H1 (cell line): ENCODE results near the gene PPA1. TPM values are rescaled to one million over a fixed set of nuclear protein-coding genes. Genes with fewer than 3 reads are reported as not detected.

Source experiments
- CTCF ChIA-PET: fragments of 300-600 bp; sonication (Branson Sonifier 250); formaldehyde crosslinking; loops from one replicate; lab custom pipeline; 2021; ENCODE audit not compliant: partially characterized antibody; lab: Charles Lee
- POLR2A ChIA-PET: fragments of 300-600 bp; sonication (Branson Sonifier 250); formaldehyde crosslinking; loops from one replicate; lab custom pipeline; 2021; ENCODE audit warnings: inconsistent platforms; ENCODE audit not compliant: partially characterized antibody; lab: Charles Lee
- DNase-seq, 2 experiments: peaks; one replicate each; pipeline versions ENCODE4 v3.0.0 to v3.0.0-alpha.2; 2010 to 2022; ENCODE audit warnings: low spot score in 2 of 2, low read depth in 1 of 2, mixed read lengths in 1 of 2
- FAIRE-seq: peaks from 2 replicates; lab custom pipeline; 2011; peaks lifted over from hg19 to GRCh38; lab: Jason Lieb, UNC
- H2AFZ ChIP-seq: 2 replicates; pipeline ENCODE4 v1.8.1; 2012; ENCODE audit warnings: low read length, inconsistent platforms
- H2AK5ac ChIP-seq: 2 replicates; pipeline ENCODE4 v1.6.1; 2013; ENCODE audit warnings: low read depth, low read length
- H2BK120ac ChIP-seq: replicated peaks from 2 replicates; pipeline ENCODE3; 2013; ENCODE audit warnings: low read depth, low read length, inconsistent platforms
- H2BK12ac ChIP-seq: 2 replicates; pipeline ENCODE4 v1.6.1; 2013; ENCODE audit warnings: low read depth, low read length
- H2BK15ac ChIP-seq: 2 replicates; pipeline ENCODE4 v1.6.1; 2013; ENCODE audit warnings: low read length
- H2BK20ac ChIP-seq: 2 replicates; pipeline ENCODE4 v1.6.1; 2013; ENCODE audit warnings: low read length
- H2BK5ac ChIP-seq: 2 replicates; pipeline ENCODE4 v1.6.1; 2013; ENCODE audit warnings: low read depth, low read length
- H3K14ac ChIP-seq: 2 replicates; pipeline ENCODE4 v1.6.1; 2013; ENCODE audit warnings: inconsistent platforms; ENCODE audit not compliant: insufficient read length
- H3K18ac ChIP-seq: 2 replicates; pipeline ENCODE4 v1.6.1; 2013; ENCODE audit warnings: low read length; ENCODE audit errors: extremely low read depth
- H3K23ac ChIP-seq: 2 replicates; pipeline ENCODE4 v1.6.1; 2013; ENCODE audit warnings: inconsistent platforms; ENCODE audit not compliant: insufficient read length
- H3K23me2 ChIP-seq: 2 replicates; pipeline ENCODE4 v1.6.1; 2013; ENCODE audit warnings: low read depth, low read length
- H3K27ac ChIP-seq: 2 replicates; pipeline ENCODE4 v1.6.1; 2011; ENCODE audit warnings: low read depth, low read length, inconsistent platforms
- H3K27me3 ChIP-seq, 4 experiments: replicated peaks in 1 of 4; 1 replicate in 1 of 4; 2 replicates in 3 of 4; pipeline versions ENCODE4 v1.6.1 to v1.8.1; 2011 to 2013; ENCODE audit warnings: low read length in 3 of 4, mild to moderate bottlenecking in 3 of 4, inconsistent platforms in 2 of 4, mixed read lengths in 2 of 4, moderate library complexity in 1 of 4; ENCODE audit not compliant: control insufficient read depth in 3 of 4, insufficient read depth in 3 of 4; ENCODE audit errors: extremely low read depth in 1 of 4
- H3K36me3 ChIP-seq, 4 experiments: 2 replicates each; pipeline versions ENCODE4 v1.6.1 to v1.8.1; 2011 to 2013; ENCODE audit warnings: mild to moderate bottlenecking in 4 of 4, low read length in 3 of 4, moderate library complexity in 2 of 4, control low read depth in 1 of 4, inconsistent platforms in 1 of 4; ENCODE audit not compliant: insufficient read depth in 4 of 4, control insufficient read depth in 2 of 4
- H3K4ac ChIP-seq: replicated peaks from 2 replicates; pipeline ENCODE3; 2013; ENCODE audit warnings: low read length, low read depth, mixed read lengths, inconsistent platforms; ENCODE audit not compliant: insufficient read length
- H3K4me1 ChIP-seq, 4 experiments: replicated peaks in 1 of 4; 1 replicate in 1 of 4; 2 replicates in 3 of 4; pipeline versions ENCODE4 v1.6.1 to v1.8.1; 2011 to 2013; ENCODE audit warnings: low read length in 3 of 4, inconsistent platforms in 2 of 4, mixed read lengths in 1 of 4; ENCODE audit not compliant: insufficient read depth in 4 of 4, control insufficient read depth in 3 of 4
- H3K4me2 ChIP-seq, 2 experiments: 2 replicates each; pipeline versions ENCODE4 v1.6.1 to v1.8.1; 2011 to 2013; ENCODE audit warnings: low read depth in 2 of 2, low read length in 2 of 2, control low read depth in 1 of 2, inconsistent platforms in 1 of 2, mild to moderate bottlenecking in 1 of 2; ENCODE audit not compliant: insufficient read depth in 1 of 2
- H3K4me3 ChIP-seq, 4 experiments: fragments of 200-600, 300-600 bp in 1 of 4; sonication (generic), shearing (Covaris generic), sonication (Bioruptor Twin) in 1 of 4; 2 replicates each; pipeline versions ENCODE4 v1.5.1 to v1.8.1; 2011 to 2016; ENCODE audit warnings: low read length in 4 of 4, low read depth in 3 of 4, control low read depth in 2 of 4, inconsistent platforms in 2 of 4, mild to moderate bottlenecking in 2 of 4, mixed read lengths in 1 of 4, moderate library complexity in 1 of 4; ENCODE audit not compliant: insufficient read depth in 2 of 4; ENCODE audit errors: extremely low read depth in 1 of 4
- H3K56ac ChIP-seq: replicated peaks from 2 replicates; pipeline ENCODE3; 2013; ENCODE audit warnings: low read depth, mild to moderate bottlenecking, mixed read lengths, low read length, inconsistent platforms; ENCODE audit not compliant: insufficient read length
- H3K79me1 ChIP-seq: 2 replicates; pipeline ENCODE4 v1.6.1; 2013; ENCODE audit warnings: low read depth, low read length, control low read depth
- H3K79me2 ChIP-seq, 2 experiments: 2 replicates each; pipeline versions ENCODE4 v1.6.1 to v1.8.1; 2012 to 2013; ENCODE audit warnings: low read length in 2 of 2, mild to moderate bottlenecking in 2 of 2, inconsistent platforms in 1 of 2; ENCODE audit not compliant: insufficient read depth in 2 of 2, control insufficient read depth in 1 of 2
- H3K9ac ChIP-seq, 4 experiments: replicated peaks in 1 of 4; 1 replicate in 1 of 4; 2 replicates in 3 of 4; pipeline versions ENCODE4 v1.6.1 to v1.8.1; 2011 to 2013; ENCODE audit warnings: low read depth in 3 of 4, low read length in 3 of 4, control low read depth in 2 of 4, mild to moderate bottlenecking in 2 of 4, moderate library complexity in 2 of 4, inconsistent platforms in 1 of 4; ENCODE audit errors: extremely low read depth in 1 of 4
- H3K9me3 ChIP-seq, 2 experiments: 2 replicates each; pipeline versions ENCODE4 v1.6.1 to v1.8.1; 2012 to 2013; ENCODE audit warnings: mild to moderate bottlenecking in 2 of 2, moderate library complexity in 2 of 2, control low read depth in 1 of 2, inconsistent platforms in 1 of 2, low read depth in 1 of 2, low read length in 1 of 2, mixed read lengths in 1 of 2; ENCODE audit not compliant: insufficient read depth in 2 of 2
- H4K20me1 ChIP-seq, 2 experiments: replicated peaks in 1 of 2; 2 replicates each; pipeline versions ENCODE3 to v1.8.1; 2011 to 2013; ENCODE audit warnings: inconsistent platforms in 2 of 2, low read length in 2 of 2, mild to moderate bottlenecking in 1 of 2; ENCODE audit not compliant: insufficient read depth in 2 of 2, control insufficient read depth in 1 of 2
- H4K5ac ChIP-seq: 2 replicates; pipeline ENCODE4 v1.6.1; 2013; ENCODE audit warnings: low read length, low read depth, mixed read lengths, inconsistent platforms; ENCODE audit not compliant: insufficient read length
- H4K8ac ChIP-seq: 2 replicates; pipeline ENCODE4 v1.8.0; 2013; ENCODE audit warnings: mild to moderate bottlenecking, moderate library complexity, low read length, inconsistent platforms; ENCODE audit not compliant: insufficient read depth; ENCODE audit errors: extremely low read depth
- H4K91ac ChIP-seq: replicated peaks from 2 replicates; pipeline ENCODE3; 2013; ENCODE audit warnings: low read length, mixed read lengths, inconsistent platforms; ENCODE audit not compliant: insufficient read length
- BCL11A ChIP-seq, 2 experiments: IDR thresholded peaks; one replicate each; pipeline ENCODE4 v1.6.1; 2011; ENCODE audit warnings: low read depth in 2 of 2, low read length in 2 of 2, mild to moderate bottlenecking in 2 of 2
- KDM4A ChIP-seq: IDR thresholded peaks from one replicate; pipeline ENCODE4 v1.7.1; 2012; ENCODE audit warnings: low read depth, mild to moderate bottlenecking, moderate library complexity, low read length, inconsistent platforms; ENCODE audit not compliant: severe bottlenecking
- MAFK ChIP-seq: IDR thresholded peaks from 2 replicates; pipeline ENCODE4 v1.6.1; 2012; ENCODE audit warnings: low read depth, mild to moderate bottlenecking, improper control_type of control experiment, low read length
- NRF1 ChIP-seq: IDR thresholded peaks from 2 replicates; pipeline ENCODE4 v1.6.1; 2011; ENCODE audit warnings: mild to moderate bottlenecking, low read depth, low read length, improper control_type of control experiment
- SP2 ChIP-seq: IDR thresholded peaks from 2 replicates; pipeline ENCODE4 v1.6.1; 2012; ENCODE audit warnings: mild to moderate bottlenecking, low read length, inconsistent platforms
- WGBS, 2 experiments: shearing (Covaris generic) in 1 of 2; methylation state at CpG; one replicate each; pipeline versions ENCODE4 v1.1.6 to v1.1.7; 2013 to 2015; ENCODE audit warnings: low lambda C conversion rate in 2 of 2, mixed read lengths in 2 of 2, inconsistent platforms in 1 of 2, low coverage in 1 of 2, missing lambda C conversion rate in 1 of 2; ENCODE audit not compliant: insufficient replicate concordance in 2 of 2, insufficient coverage in 1 of 2, insufficient read length in 1 of 2; ENCODE audit errors: extremely low coverage in 1 of 2, missing lambda C conversion rate in 1 of 2; 5-methylcytosine and 5-hydroxymethylcytosine counted together
- polyA plus RNA-seq, 7 experiments: library from polyadenylated mRNA; depleted of rRNA in 3 of 7; stranded (reverse) in 5 of 7; unstranded in 2 of 7; fragments of >200 nt in 5 of 7; fragments of 200-250 nt in 2 of 7; gene quantifications; 1 replicate in 5 of 7; 2 replicates in 1 of 7; 4 replicates in 1 of 7; pipeline versions ENCODE4 v1.2.1 to v1.2.3, GENCODE V29; 2011 to 2013; ENCODE audit warnings: missing spikeins in 2 of 7, mixed read lengths in 2 of 7
- total RNA-seq: library from RNA; stranded (reverse); fragmentation: NEBNext Ultra II Directional; extraction: Animal tissue kit (Norgen Biotek cat#: 25700); gene quantifications from 2 replicates; pipeline ENCODE4 v1.2.1, GENCODE V29; 2021

The PPA1 gene
- total and polyA plus RNA-seq, 2 of the 8 experiments (the other 6 are each of a cell fraction or from before 2014, with no cell fraction given), result 77.0 to 191 TPM

GRCh38 chr10:70223728-70224127, 9.5 kb downstream of the PPA1 start:
- H2BK15ac ChIP-seq, result no peak overlapping the region
- H3K23me2 ChIP-seq, result no peaks in the 10 kb centered on the region
- H4K5ac ChIP-seq, result no peak overlapping the region
- H4K8ac ChIP-seq, result no peak overlapping the region
- no peak overlapping the region for H3K4ac ChIP-seq
- H3K9me3 ChIP-seq, result no peaks in the 10 kb centered on the region
- ChIA-PET POLR2A (interaction anchor here (0.9 to 3.1 kb wide), 2 partner anchors 9 to 126 kb away, joined by 3 to 12 read pairs; partner anchors contain the start of gene PPA1), CTCF (interaction anchor here (1.1 to 10.1 kb wide), 9 partner anchors 12 to 314 kb away, joined by 3 to 157 read pairs (median 5); no protein-coding TSS in a partner anchor)
- H4K91ac ChIP-seq, result no peak overlapping the region
- H3K14ac ChIP-seq, result no peak overlapping the region
- DNase-seq (no peak), FAIRE-seq (no peak)
- H3K27ac ChIP-seq, result no peak overlapping the region
- no peak overlapping the region for H3K23ac ChIP-seq
- no peaks in the 10 kb centered on the region for H3K27me3 ChIP-seq
- no peak overlapping the region for H3K4me3 ChIP-seq
- WGBS, 2 experiments, result 97% methylated on average over 2 of the region's 2 CpGs; no CpG with 5 or more reads in 1 of the 2 experiments
- peaks cover 0 to 12% (median 4%) of the 10 kb centered on the region in 4 experiments; a peak in 4 of 8 replicates for H3K36me3 ChIP-seq
- H2AK5ac ChIP-seq, result no peak overlapping the region
- H4K20me1 ChIP-seq, result no peaks in the 10 kb centered on the region
- H3K4me1 ChIP-seq, result no peaks in the 10 kb centered on the region
- H3K18ac ChIP-seq, result no peak overlapping the region
- no peaks in the 10 kb centered on the region; the same call in none of the 2 replicates for H3K79me1 ChIP-seq
- no peak overlapping the region for H3K56ac ChIP-seq
- H2BK20ac ChIP-seq, result no peak overlapping the region
- peaks cover 0 to 9% of the 10 kb centered on the region in 2 experiments; a peak in 2 of 4 replicates for H3K79me2 ChIP-seq
- H2BK5ac ChIP-seq, result no peak overlapping the region
- no peak overlapping the region for H2AFZ ChIP-seq
- no peak overlapping the region for H2BK12ac ChIP-seq
- no peak overlapping the region for H3K4me2 ChIP-seq
- no peak overlapping the region for H2BK120ac ChIP-seq
- H3K9ac ChIP-seq, result no peak overlapping the region
- TF ChIP-seq BCL11A (IDR thresholded peaks at IDR 0.05; ENCODE audit: low read depth in 2 of 2, low read length in 2 of 2), result no peak
- TF ChIP-seq SP2, result no peak
- TF ChIP-seq KDM4A, result no peak
- no peak for TF ChIP-seq NRF1
- TF ChIP-seq MAFK, result no peak
